HepG2 (cell line): Measurements from ENCODE around the gene TOLLIP. TPM values are rescaled to one million over a fixed set of nuclear protein-coding genes. Genes with fewer than 3 reads are reported as not detected.

Source experiments
- ATAC-seq: fragments of 200-7000 bp; cut with Tn5 transposase; 3 replicates; pipeline ENCODE4 v1.9.1; 2020; ENCODE audit warnings: mild to moderate bottlenecking, moderate library complexity
- BruUV-seq: library from RNA; stranded (reverse); fragments of 400-500 nt; replicated peaks from 2 replicates; lab custom pipeline; 2021; lab: Mats Ljungman, UMichigan
- CTCF ChIA-PET: fragments of 300-600 bp; formaldehyde crosslinking; extraction: SDS; loops from one replicate; lab custom pipeline; 2021; ENCODE audit warnings: low total read pairs, inconsistent platforms, low intra/inter-chr PET ratio; lab: Yijun Ruan, JAX
- POLR2A ChIA-PET: fragments of 350-600 bp; sonication (Branson Sonifier 250); formaldehyde crosslinking; loops from one replicate; lab custom pipeline; 2020; ENCODE audit warnings: antibody characterized with exemption, inconsistent platforms; lab: Yijun Ruan, JAX
- DNase-seq: peaks from one replicate; pipeline ENCODE4 v3.0.0-alpha.2; 2015; ENCODE audit warnings: low spot score
- FAIRE-seq: peaks from 3 replicates; lab custom pipeline; 2011; peaks lifted over from hg19 to GRCh38; lab: Jason Lieb, UNC
- H2AFZ ChIP-seq: one replicate; pipeline ENCODE4 v1.6.1; 2011; ENCODE audit warnings: low read length, inconsistent platforms
- H3K27ac ChIP-seq: fragments of 300-600 bp; 3 replicates; pipeline ENCODE4 v1.8.0; 2011; ENCODE audit warnings: mixed run types, mild to moderate bottlenecking, mixed read lengths, low read length, inconsistent platforms; ENCODE audit not compliant: insufficient read depth; ENCODE audit errors: extremely low read length
- H3K27me3 ChIP-seq, 2 experiments: fragments of 200-600 bp in 1 of 2; 2 replicates in 1 of 2; 3 replicates in 1 of 2; pipeline versions ENCODE4 v1.6.0 to v1.8.0; 2011; ENCODE audit warnings: low read length in 2 of 2, mild to moderate bottlenecking in 2 of 2, moderate library complexity in 2 of 2, inconsistent platforms in 1 of 2; ENCODE audit not compliant: insufficient read depth in 2 of 2, control insufficient read depth in 1 of 2
- H3K36me3 ChIP-seq, 2 experiments: fragments of 200-600 bp in 1 of 2; replicated peaks in 1 of 2; 2 replicates in 1 of 2; 3 replicates in 1 of 2; pipeline versions ENCODE4 v1.5.1 to v1.8.0; 2011; ENCODE audit warnings: low read length in 2 of 2, inconsistent platforms in 1 of 2; ENCODE audit not compliant: insufficient read depth in 2 of 2, control insufficient read depth in 1 of 2
- H3K4me1 ChIP-seq: 2 replicates; pipeline ENCODE4 v1.5.1; 2012; ENCODE audit warnings: low read length, inconsistent platforms; ENCODE audit not compliant: insufficient read depth
- H3K4me2 ChIP-seq: 2 replicates; pipeline ENCODE4 v1.6.0; 2011; ENCODE audit warnings: low read depth, low read length, inconsistent platforms
- H3K4me3 ChIP-seq, 3 experiments: fragments of 200-600 bp in 1 of 3; sonication (generic), shearing (Covaris generic) in 1 of 3; replicated peaks in 1 of 3; 2 replicates each; pipeline ENCODE4 v1.5.1; 2011 to 2016; ENCODE audit warnings: low read length in 3 of 3, inconsistent platforms in 2 of 3, low read depth in 2 of 3, mild to moderate bottlenecking in 2 of 3, control low read depth in 1 of 3, mixed read lengths in 1 of 3; ENCODE audit not compliant: insufficient read depth in 1 of 3
- H3K79me2 ChIP-seq: one replicate; pipeline ENCODE4 v1.6.1; 2011; ENCODE audit warnings: low read length, inconsistent platforms; ENCODE audit not compliant: insufficient read depth
- H3K9ac ChIP-seq: 2 replicates; pipeline ENCODE4 v1.6.0; 2011; ENCODE audit warnings: mild to moderate bottlenecking, low read depth, low read length, inconsistent platforms; ENCODE audit not compliant: insufficient read depth
- H3K9me3 ChIP-seq: 2 replicates; pipeline ENCODE4 v1.5.1; 2012; ENCODE audit warnings: mild to moderate bottlenecking, low read length
- H4K20me1 ChIP-seq: 2 replicates; pipeline ENCODE4 v1.6.0; 2011; ENCODE audit warnings: inconsistent platforms, mild to moderate bottlenecking, low read length, moderate library complexity; ENCODE audit not compliant: insufficient read depth
- DR1 ChIP-seq: sonication (generic); formaldehyde crosslinking; IDR thresholded peaks from 2 replicates; pipeline ENCODE4 v1.8.0; 2021; ENCODE audit warnings: mild to moderate bottlenecking, missing genetic modification reagents, inconsistent platforms
- GATA4 ChIP-seq: sonication (generic); IDR thresholded peaks from 2 replicates; pipeline ENCODE4 v1.6.1; 2016; ENCODE audit warnings: antibody characterized with exemption, low read depth, borderline replicate concordance
- JDP2 ChIP-seq: sonication (generic); formaldehyde crosslinking; IDR thresholded peaks from 2 replicates; pipeline ENCODE4 v1.8.1; 2022; ENCODE audit warnings: missing genetic modification reagents, borderline replicate concordance
- KMT2B ChIP-seq: IDR thresholded peaks from 2 replicates; pipeline ENCODE4 v1.6.1; 2016; ENCODE audit warnings: missing genetic modification reagents, missing compliant biosample characterization
- NONO ChIP-seq, 2 experiments: fragments of 450-650 bp in 1 of 2; sonication (generic) in 1 of 2; formaldehyde crosslinking in 1 of 2; IDR thresholded peaks in 1 of 2; conservative IDR thresholded peaks in 1 of 2; 2 replicates each; pipeline versions ENCODE4 v1.6.1 to v1.8.0; 2017 to 2022; ENCODE audit warnings: mild to moderate bottlenecking in 1 of 2, missing genetic modification reagents in 1 of 2, moderate library complexity in 1 of 2
- SP140L ChIP-seq: sonication (generic); formaldehyde crosslinking; IDR thresholded peaks from 2 replicates; pipeline ENCODE4 v1.4.0; 2020; ENCODE audit warnings: missing genetic modification reagents, borderline replicate concordance
- SRSF1 ChIP-seq: fragments of 200-400 bp; formaldehyde crosslinking; optimal IDR thresholded peaks from 2 replicates; pipeline ENCODE3; 2017; ENCODE audit warnings: mild to moderate bottlenecking, low read depth, low read length, moderate library complexity
- TCF7L2 ChIP-seq: IDR thresholded peaks from 2 replicates; pipeline ENCODE4 v1.6.1; 2011; ENCODE audit warnings: mild to moderate bottlenecking, low read depth, low read length, moderate library complexity
- ZMYM3 ChIP-seq: sonication (generic); formaldehyde crosslinking; IDR thresholded peaks from 2 replicates; pipeline ENCODE4 v1.5.1; 2020; ENCODE audit warnings: mild to moderate bottlenecking, missing genetic modification reagents
- ZNF143 ChIP-seq: sonication (generic); formaldehyde crosslinking; IDR thresholded peaks from 2 replicates; pipeline ENCODE4 v1.4.0; 2020; ENCODE audit warnings: missing genetic modification reagents
- ZNF563 ChIP-seq: sonication (generic); formaldehyde crosslinking; IDR thresholded peaks from 2 replicates; pipeline ENCODE4 v1.8.0; 2022; ENCODE audit warnings: mild to moderate bottlenecking, moderate library complexity, missing genetic modification reagents
- ZNF598 ChIP-seq: sonication (generic); formaldehyde crosslinking; IDR thresholded peaks from 2 replicates; pipeline ENCODE4 v1.5.1; 2020; ENCODE audit warnings: mild to moderate bottlenecking, missing genetic modification reagents, borderline replicate concordance
- ZSCAN25 ChIP-seq: sonication (generic); formaldehyde crosslinking; IDR thresholded peaks from 2 replicates; pipeline ENCODE4 v1.8.0; 2022; ENCODE audit warnings: mild to moderate bottlenecking, missing genetic modification reagents
- ZSCAN31 ChIP-seq: sonication (generic); formaldehyde crosslinking; IDR thresholded peaks from 2 replicates; pipeline ENCODE4 v1.5.0; 2020; ENCODE audit warnings: low read depth, mild to moderate bottlenecking, missing genetic modification reagents
- WGBS: methylation state at CpG from one replicate; pipeline ENCODE4 v1.1.6; 2017; ENCODE audit warnings: low lambda C conversion rate; 5-methylcytosine and 5-hydroxymethylcytosine counted together
- in situ Hi-C: cut with HindIII; loops from 2 replicates; pipeline ENCODE4 v1.10.0; 2017; ENCODE audit warnings: low pct_unique_long_range_greater_than_20kb; ENCODE audit not compliant: extremely low pct_ligation_motif_present
- intact Hi-C: fragments of 100-400 bp; cut with micrococcal nuclease; formaldehyde crosslinking; loops from one replicate; pipeline ENCODE4 v1.10.0; 2022; ENCODE audit not compliant: unreplicated experiment
- polyA plus RNA-seq, 8 experiments: library from polyadenylated mRNA; depleted of rRNA in 3 of 8; stranded (reverse) in 7 of 8; unstranded in 1 of 8; fragments of >200 nt; fragmentation: Illumina TruSeq in 4 of 8; extraction: Trizol in 4 of 8; gene quantifications; 2 replicates each; pipeline versions ENCODE4 v1.2.1 to v1.2.3, GENCODE V29; 2011 to 2016; ENCODE audit warnings: low read depth in 4 of 8, missing spikeins in 1 of 8, mixed read lengths in 1 of 8; ENCODE audit not compliant: insufficient read depth in 1 of 8
- total RNA-seq, 5 experiments: library from RNA; depleted of rRNA; stranded (reverse); fragments of >200 nt; fragmentation: Illumina TruSeq; extraction: Trizol; gene quantifications; 2 replicates each; pipeline ENCODE4 v1.2.3, GENCODE V29; 2016; ENCODE audit warnings: low read depth in 1 of 5
- TF ChIP-seq, protein P1 (sequence below): sonication (generic); formaldehyde crosslinking; IDR thresholded peaks from 2 replicates; pipeline ENCODE4 v1.5.1; 2020; ENCODE audit warnings: missing genetic modification reagents, mild to moderate bottlenecking, borderline replicate concordance
- TF ChIP-seq, protein P2 (sequence below): sonication (generic); formaldehyde crosslinking; IDR thresholded peaks from 2 replicates; pipeline ENCODE4 v1.8.1; 2023; ENCODE audit warnings: missing genetic modification reagents, inconsistent platforms, borderline replicate concordance
- TF ChIP-seq, protein P3 (sequence below): sonication (generic); formaldehyde crosslinking; IDR thresholded peaks from 2 replicates; pipeline ENCODE4 v1.4.0; 2020; ENCODE audit warnings: mild to moderate bottlenecking, missing genetic modification reagents
- TF ChIP-seq, protein P4 (sequence below): sonication (generic); formaldehyde crosslinking; IDR thresholded peaks from 2 replicates; pipeline ENCODE4 v1.8.0; 2023; ENCODE audit warnings: mild to moderate bottlenecking, missing genetic modification reagents

The TOLLIP gene
- total and polyA plus RNA-seq, 2 of the 13 experiments (the other 11 are each of a cell fraction or from before 2014, with no cell fraction given): 25.9 to 47.5 TPM

GRCh38 chr11:1231396-1232020 is 77.9 kb downstream of the TOLLIP start:
- H4K20me1 ChIP-seq: no peaks in the 10 kb centered on the region
- ChIA-PET POLR2A (no interaction called here), CTCF (no interaction called here)
- TF ChIP-seq DR1 (CRISPR knock-in tag) (no peak), ZNF563 (CRISPR knock-in tag) (no peak), KMT2B (no peak), JDP2 (no peak), NONO (IDR thresholded peaks at IDR 0.05) (no peak), NONO (CRISPR knock-in tag; conservative IDR thresholded peaks at IDR 0.05) (no peak), SP140L (CRISPR knock-in tag) (no peak), GATA4 (no peak), ZSCAN31 (CRISPR knock-in tag) (no peak), ZMYM3 (no peak), TCF7L2 (no peak), ZNF143 (no peak), ZNF598 (CRISPR knock-in tag) (no peak), SRSF1 (no peak), ZSCAN25 (CRISPR knock-in tag) (no peak)
- TF ChIP-seq, protein P1, sequence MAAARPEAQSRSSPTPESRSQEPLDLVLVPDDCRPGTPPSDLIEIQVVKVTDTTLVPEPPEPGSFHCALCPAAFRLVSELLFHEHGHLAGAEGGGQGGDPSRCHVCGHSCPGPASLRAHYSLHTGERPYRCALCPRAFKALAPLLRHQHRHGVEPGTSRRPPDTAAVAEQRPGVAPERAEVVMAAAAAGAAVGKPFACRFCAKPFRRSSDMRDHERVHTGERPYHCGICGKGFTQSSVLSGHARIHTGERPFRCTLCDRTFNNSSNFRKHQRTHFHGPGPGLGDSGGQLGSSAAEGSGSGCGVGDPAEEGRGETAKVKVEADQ (CRISPR knock-in tag): no peak
- TF ChIP-seq, protein P2, sequence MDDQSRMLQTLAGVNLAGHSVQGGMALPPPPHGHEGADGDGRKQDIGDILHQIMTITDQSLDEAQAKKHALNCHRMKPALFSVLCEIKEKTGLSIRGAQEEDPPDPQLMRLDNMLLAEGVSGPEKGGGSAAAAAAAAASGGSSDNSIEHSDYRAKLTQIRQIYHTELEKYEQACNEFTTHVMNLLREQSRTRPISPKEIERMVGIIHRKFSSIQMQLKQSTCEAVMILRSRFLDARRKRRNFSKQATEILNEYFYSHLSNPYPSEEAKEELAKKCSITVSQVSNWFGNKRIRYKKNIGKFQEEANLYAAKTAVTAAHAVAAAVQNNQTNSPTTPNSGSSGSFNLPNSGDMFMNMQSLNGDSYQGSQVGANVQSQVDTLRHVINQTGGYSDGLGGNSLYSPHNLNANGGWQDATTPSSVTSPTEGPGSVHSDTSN (CRISPR knock-in tag): no peak
- TF ChIP-seq, protein P3, sequence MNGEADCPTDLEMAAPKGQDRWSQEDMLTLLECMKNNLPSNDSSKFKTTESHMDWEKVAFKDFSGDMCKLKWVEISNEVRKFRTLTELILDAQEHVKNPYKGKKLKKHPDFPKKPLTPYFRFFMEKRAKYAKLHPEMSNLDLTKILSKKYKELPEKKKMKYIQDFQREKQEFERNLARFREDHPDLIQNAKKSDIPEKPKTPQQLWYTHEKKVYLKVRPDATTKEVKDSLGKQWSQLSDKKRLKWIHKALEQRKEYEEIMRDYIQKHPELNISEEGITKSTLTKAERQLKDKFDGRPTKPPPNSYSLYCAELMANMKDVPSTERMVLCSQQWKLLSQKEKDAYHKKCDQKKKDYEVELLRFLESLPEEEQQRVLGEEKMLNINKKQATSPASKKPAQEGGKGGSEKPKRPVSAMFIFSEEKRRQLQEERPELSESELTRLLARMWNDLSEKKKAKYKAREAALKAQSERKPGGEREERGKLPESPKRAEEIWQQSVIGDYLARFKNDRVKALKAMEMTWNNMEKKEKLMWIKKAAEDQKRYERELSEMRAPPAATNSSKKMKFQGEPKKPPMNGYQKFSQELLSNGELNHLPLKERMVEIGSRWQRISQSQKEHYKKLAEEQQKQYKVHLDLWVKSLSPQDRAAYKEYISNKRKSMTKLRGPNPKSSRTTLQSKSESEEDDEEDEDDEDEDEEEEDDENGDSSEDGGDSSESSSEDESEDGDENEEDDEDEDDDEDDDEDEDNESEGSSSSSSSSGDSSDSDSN (CRISPR knock-in tag): no peak
- TF ChIP-seq, protein P4, sequence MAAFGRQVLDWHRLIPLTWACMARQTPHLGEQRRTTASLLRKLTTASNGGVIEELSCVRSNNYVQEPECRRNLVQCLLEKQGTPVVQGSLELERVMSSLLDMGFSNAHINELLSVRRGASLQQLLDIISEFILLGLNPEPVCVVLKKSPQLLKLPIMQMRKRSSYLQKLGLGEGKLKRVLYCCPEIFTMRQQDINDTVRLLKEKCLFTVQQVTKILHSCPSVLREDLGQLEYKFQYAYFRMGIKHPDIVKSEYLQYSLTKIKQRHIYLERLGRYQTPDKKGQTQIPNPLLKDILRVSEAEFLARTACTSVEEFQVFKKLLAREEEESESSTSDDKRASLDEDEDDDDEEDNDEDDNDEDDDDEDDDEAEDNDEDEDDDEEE (CRISPR knock-in tag): no peak
- H3K36me3 ChIP-seq: no peaks in the 10 kb centered on the region
- no peak for ATAC-seq
- peaks cover 0 to 2% of the 10 kb centered on the region in 2 experiments; a peak in 1 of 5 replicates for H3K27me3 ChIP-seq
- no peak overlapping the region for H3K9ac ChIP-seq
- no peak overlapping the region for H3K4me2 ChIP-seq
- H3K79me2 ChIP-seq: no peaks in the 10 kb centered on the region
- FAIRE-seq: no peak
- 39% methylated on average over 5 of the region's 22 CpGs for WGBS
- intact Hi-C loops (no loop called here), in situ Hi-C loops (no loop called here)
- no peak overlapping the region for H3K4me3 ChIP-seq
- no peak overlapping the region for H3K27ac ChIP-seq
- BruUV-seq: no TSS peak
- DNase-seq: no peak
- no peaks in the 10 kb centered on the region for H3K4me1 ChIP-seq
- H2AFZ ChIP-seq: no peak overlapping the region
- H3K9me3 ChIP-seq: no peaks in the 10 kb centered on the region
